Measurements from ENCODE around the gene HTRA2.
A peak's percentile ranks its signal among the peaks of the same experiment; 100 is the strongest.

Gene HTRA2

GRCh38 chr2:74515981-74516633 lies 13.6 kb upstream of the HTRA2 start:
- peak; percentile 46 to 70 for DNase-seq (ENCODE audit: low read depth in 2 of 2)

- no peak for DNase-seq (ENCODE audit: low read depth in 2 of 2)
Observed at GRCh38 chr2:74516650-74517049, 13.1 kb upstream of the HTRA2 start.

GRCh38 chr2:74522516-74522915 lies 7.2 kb upstream of the HTRA2 start:
- no peak for DNase-seq (ENCODE audit: low read depth in 2 of 2)

GRCh38 chr2:74524005-74524404 lies 5.7 kb upstream of the HTRA2 start:
- no peak for DNase-seq (ENCODE audit: low read depth in 2 of 2)

- no peak for DNase-seq (ENCODE audit: low read depth in 2 of 2)
Observed at GRCh38 chr2:74524955-74525716, 4.6 kb upstream of the HTRA2 start.

GRCh38 chr2:74525717-74526648 lies 3.8 kb upstream of the HTRA2 start, which contains the start of gene DQX1:
TSS of gene DQX1 (minus strand) at chr2:74526231. CDS start at chr2:74525729, 502 bp downstream.
- DNase-seq (ENCODE audit: low read depth in 2 of 2) = no peak

- DNase-seq (ENCODE audit: low read depth in 2 of 2) = no peak
Observed at GRCh38 chr2:74526649-74527230, 3.0 kb upstream of the HTRA2 start.

- no peak for DNase-seq (ENCODE audit: low read depth in 2 of 2)
Observed at GRCh38 chr2:74527741-74528140, 2.0 kb upstream of the HTRA2 start.

- DNase-seq (ENCODE audit: low read depth in 2 of 2) = no peak
Observed at GRCh38 chr2:74528600-74529356, 955 bp upstream of the HTRA2 start.

GRCh38 chr2:74530239-74531187 lies 780 bp downstream of the HTRA2 start:
- DNase-seq (ENCODE audit: low read depth in 2 of 2) = no peak

GRCh38 chr2:74531666-74532065 lies 1.9 kb downstream of the HTRA2 start:
- DNase-seq (ENCODE audit: low read depth in 2 of 2) = no peak

GRCh38 chr2:74532222-74532621 lies 2.5 kb downstream of the HTRA2 start:
- no peak for DNase-seq (ENCODE audit: low read depth in 2 of 2)

- no peak for DNase-seq (ENCODE audit: low read depth in 2 of 2)
Observed at GRCh38 chr2:74533464-74533863, 3.7 kb downstream of the HTRA2 start.

GRCh38 chr2:74534411-74534810 lies 4.7 kb downstream of the HTRA2 start:
- no peak for DNase-seq (ENCODE audit: low read depth in 2 of 2)

GRCh38 chr2:74535440-74535965 lies 5.8 kb downstream of the HTRA2 start:
- no peak for DNase-seq (ENCODE audit: low read depth in 2 of 2)

GRCh38 chr2:74536166-74536950 lies 6.6 kb downstream of the HTRA2 start:
- DNase-seq (ENCODE audit: low read depth in 2 of 2) = no peak

GRCh38 chr2:74537140-74537539 lies 7.4 kb downstream of the HTRA2 start:
- DNase-seq (ENCODE audit: low read depth in 2 of 2) = no peak

- DNase-seq (ENCODE audit: low read depth in 2 of 2) = no peak
Observed at GRCh38 chr2:74538881-74539339, 9.2 kb downstream of the HTRA2 start.

- DNase-seq (ENCODE audit: low read depth in 2 of 2) = no peak
Observed at GRCh38 chr2:74540291-74540690, 10.6 kb downstream of the HTRA2 start.

Data from stimulated activated CD8-positive, alpha-beta memory T cell treated with anti-CD3 and anti-CD28 coated beads, Interleukin-2, amount 100 ng/mL, for 48 hours (primary cell).